NCI-H128 (cell line): Measurements from ENCODE around the gene CCDC6.
"Not testable (repeated sequence)": the region's sequence is repeated elsewhere in the genome, so short reads cannot be mapped to it uniquely, and the experiment has no call there.

Source experiments
- DNase-seq: peaks from one replicate; lab custom pipeline; 2025; ENCODE audit not compliant: unreplicated experiment; lab: John Stamatoyannopoulos, UW

CCDC6 gene

GRCh38 chr10:59773088-59773487 lies 133.3 kb downstream of the CCDC6 start:
- no peak for DNase-seq

DNA sequence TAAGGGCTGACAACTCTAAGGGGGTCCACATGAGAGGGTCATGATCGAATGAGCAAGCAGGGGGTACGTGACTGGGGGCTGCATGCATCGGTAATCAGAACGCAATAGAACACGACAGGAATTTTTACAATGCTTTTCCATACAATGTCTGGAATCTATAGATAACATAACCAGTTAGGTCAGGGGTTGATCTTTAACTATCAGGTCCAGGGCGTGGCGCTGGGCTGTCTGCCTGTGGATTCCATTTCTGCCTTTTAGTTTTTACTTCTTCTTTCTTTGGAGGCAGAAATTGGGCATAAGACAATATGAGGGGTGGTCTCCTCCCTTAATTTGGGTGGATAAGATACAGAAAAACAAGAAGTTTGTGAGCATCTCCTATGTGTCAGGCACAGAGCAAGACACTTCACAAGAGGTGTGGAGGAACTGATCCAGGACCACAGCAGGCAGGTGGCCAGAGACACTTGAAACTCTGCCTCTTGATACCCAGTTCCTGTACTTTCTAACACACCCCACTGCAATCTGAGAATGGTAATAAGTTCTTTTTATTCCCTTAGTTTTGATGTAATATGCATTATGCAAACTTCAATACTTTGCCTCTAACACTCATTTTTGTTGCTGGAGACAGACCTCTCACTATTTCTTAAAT lies 135.1 kb downstream of the CCDC6 start:
- no peak for DNase-seq

GRCh38 chr10:59770689-59771088 lies 135.7 kb downstream of the CCDC6 start:
- no peak for DNase-seq

GRCh38 chr10:59762505-59762904 lies 143.9 kb downstream of the CCDC6 start:
- no peak for DNase-seq

DNA sequence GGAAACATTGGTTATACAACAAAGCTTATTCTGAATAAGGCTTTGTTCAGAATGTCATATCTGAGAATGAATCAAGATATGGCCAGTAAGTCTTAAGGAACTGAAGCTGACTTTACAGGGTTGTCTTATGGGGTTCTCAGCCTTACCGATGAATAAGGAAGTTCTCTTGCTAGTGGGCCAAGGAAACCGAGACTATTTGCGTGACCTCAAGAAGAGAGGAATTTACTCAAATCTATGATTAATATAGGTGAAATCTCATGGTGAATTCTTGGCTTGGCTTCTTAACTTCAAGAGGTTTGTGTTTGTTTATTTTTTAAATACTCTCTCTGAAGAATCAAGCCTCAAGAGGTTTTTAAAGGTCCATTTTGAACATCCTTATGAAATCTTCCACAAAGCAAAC lies 148.4 kb downstream of the CCDC6 start:
- no peak for DNase-seq

DNA sequence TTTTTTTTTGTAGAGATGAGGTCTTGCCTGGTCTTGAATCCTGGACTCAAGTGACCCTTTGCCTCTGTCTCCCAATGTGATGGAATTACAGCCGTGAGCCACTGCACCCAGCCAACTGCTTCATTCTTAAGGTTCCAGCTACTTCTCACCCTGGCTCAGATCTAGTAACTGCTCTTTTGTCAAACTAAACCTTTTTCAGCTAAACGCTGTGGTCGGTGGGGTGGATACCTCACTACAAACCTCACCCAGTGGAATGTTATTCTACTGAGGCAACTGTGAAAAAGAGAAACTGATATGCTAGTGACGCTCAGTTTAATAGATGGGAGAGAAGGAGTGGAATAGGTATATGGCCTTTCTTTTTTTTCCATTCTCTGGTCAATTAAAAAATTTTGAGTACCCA lies 151.4 kb downstream of the CCDC6 start:
- no peak for DNase-seq

DNA sequence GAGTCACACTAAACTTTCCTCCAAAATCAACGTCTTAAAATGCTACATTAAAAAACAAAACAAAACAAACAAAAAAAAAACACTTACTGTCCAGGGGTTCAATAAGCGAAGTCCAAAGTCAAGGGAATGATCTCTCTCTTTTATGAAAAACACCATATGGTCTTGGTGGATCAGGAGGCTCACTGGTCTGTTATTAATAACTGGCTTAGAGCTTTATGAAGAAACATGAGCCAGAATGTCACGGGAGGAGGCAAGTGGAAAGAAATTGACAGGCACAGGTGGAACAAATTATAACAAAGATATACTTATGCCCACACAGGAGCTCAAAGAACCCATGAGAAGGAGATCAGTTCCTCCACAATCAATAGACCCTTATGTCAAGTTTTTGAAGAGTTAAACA lies 153.1 kb downstream of the CCDC6 start, which contains the start of gene MRLN:
TSS of gene MRLN (minus strand) at position 189 of the 400 bp plus-strand sequence.
- DNase-seq, result no peak

GRCh38 chr10:59752278-59752940 lies 153.9 kb downstream of the CCDC6 start:
- DNase-seq, result no peak

- no peak for DNase-seq
Measured at GRCh38 chr10:59750155-59750945, 156.0 kb downstream of the CCDC6 start.

- DNase-seq, result no peak
Measured at GRCh38 chr10:59748834-59749233, 157.5 kb downstream of the CCDC6 start.

- no peak for DNase-seq
Measured at GRCh38 chr10:59745163-59745650, 161.1 kb downstream of the CCDC6 start.

- not testable (repeated sequence) for DNase-seq
Measured at GRCh38 chr10:59744762-59745161, 161.6 kb downstream of the CCDC6 start.

DNA sequence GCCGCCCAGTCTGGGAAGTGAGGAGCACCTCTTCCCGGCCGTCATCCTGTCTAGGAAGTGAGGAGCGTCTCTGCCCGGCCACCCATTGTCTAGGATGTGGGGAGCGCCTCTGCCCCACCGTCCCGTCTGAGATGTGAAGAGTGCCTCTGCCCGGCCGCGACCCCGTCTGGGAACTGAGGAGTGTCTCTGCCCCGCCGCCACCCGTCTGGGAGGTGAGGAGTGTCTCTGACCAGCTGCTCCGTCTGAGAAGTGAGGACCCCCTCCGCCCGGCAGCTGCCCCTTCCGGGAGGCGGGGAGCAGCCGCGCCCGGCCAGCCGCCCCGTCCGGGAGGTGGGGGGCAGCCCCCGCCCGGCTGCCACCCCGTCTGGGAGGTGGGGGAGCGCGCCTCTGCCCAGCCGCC lies 162.2 kb downstream of the CCDC6 start:
- DNase-seq, result not testable (repeated sequence)

DNA sequence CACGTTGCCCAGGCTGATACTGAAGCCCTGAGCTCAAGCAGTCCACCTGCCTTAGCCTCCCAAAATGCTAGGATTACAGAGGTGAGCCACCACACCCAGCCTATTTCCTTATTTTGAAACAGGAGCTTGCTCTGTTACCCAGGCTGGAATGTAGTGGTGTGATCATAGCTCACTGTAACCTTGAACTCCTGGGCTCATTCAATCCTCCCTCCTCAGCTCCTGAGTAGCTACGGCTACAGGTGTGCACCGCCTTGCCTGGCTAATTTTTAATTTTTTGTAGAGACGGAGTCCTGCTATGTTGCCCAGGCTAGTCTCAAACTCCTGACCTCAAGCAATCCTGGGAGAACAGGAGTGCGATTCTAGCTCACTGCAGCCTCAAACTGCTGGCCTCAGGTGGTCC lies 164.8 kb downstream of the CCDC6 start:
- no peak for DNase-seq

- no peak for DNase-seq
Measured at GRCh38 chr10:59741048-59741447, 165.3 kb downstream of the CCDC6 start.
